Measurements from ENCODE around the gene WNT8B. TPM values are rescaled to one million over a fixed set of nuclear protein-coding genes. Genes with fewer than 3 reads are reported as not detected.

Gene WNT8B
- total and polyA plus RNA-seq, 9 of the 15 experiments (the other 6 are each of a cell fraction or from before 2014, with no cell fraction given), result not detected

DNA sequence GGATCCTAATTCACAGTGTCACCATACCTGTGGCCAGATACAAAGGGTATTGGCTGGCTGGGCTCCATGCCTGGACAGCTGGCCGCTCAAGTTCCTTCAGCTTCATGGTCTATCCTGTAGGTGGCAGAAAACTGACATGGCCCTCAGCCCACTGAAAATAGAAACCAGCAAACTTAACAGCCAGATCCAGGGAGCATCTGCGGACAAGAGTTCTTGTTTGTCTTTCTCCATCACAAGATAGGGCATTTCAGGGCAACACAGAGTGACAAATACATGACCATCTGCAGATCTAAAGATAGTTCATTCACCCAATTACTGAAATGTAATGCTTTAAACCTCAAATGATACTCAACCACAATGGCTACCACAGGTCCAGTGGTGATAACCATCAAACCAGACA, 54.0 kb downstream of the WNT8B start:
- CTCF ChIA-PET (ENCODE audit: low intra/inter-chr PET ratio), result interaction anchor here (1.0 kb wide), 1 partner anchor 83 kb away, joined by 6 read pairs; no protein-coding TSS in a partner anchor
- BruUV-seq (replicated peaks), result no TSS peak
- ATAC-seq, result peak; percentile 86

More for the DNA sequence above, 54.0 kb downstream of the WNT8B start:
- Histone ChIP-seq H3K4me1 (replicated peaks in 1 of 2; ENCODE audit: control insufficient read depth in 2 of 2, insufficient read depth in 2 of 2, low read length in 2 of 2) (peaks cover 3 to 5% of the 10 kb centered on the region in 2 experiments; a peak in 2 of 5 replicates), H4K20me1 (replicated peaks; ENCODE audit: control insufficient read depth, insufficient read depth, low read length) (no peaks in the 10 kb centered on the region; the same call in 1 of the 2 replicates), H2AFZ (ENCODE audit: low read depth, low read length) (no peak overlapping the region), H3K79me2 (ENCODE audit: control insufficient read depth, insufficient read depth, low read length) (no peaks in the 10 kb centered on the region), H3K27ac (ENCODE audit: extremely low read depth, low read depth, low read length) (no peak overlapping the region), H3K9me1 (ENCODE audit: control insufficient read depth, insufficient read depth, low read length) (no peaks in the 10 kb centered on the region), H3K4me3 (no peak overlapping the region), H3K36me3 (ENCODE audit: control insufficient read depth, insufficient read depth, low read length) (no peaks in the 10 kb centered on the region), H3K4me2 (ENCODE audit: insufficient read depth, low read length) (no peak overlapping the region), H3K9ac (ENCODE audit: insufficient read depth in 1 of 2, low read depth in 2 of 2, low read length in 2 of 2) (no peak overlapping the region), H3K27me3 (ENCODE audit: control insufficient read depth in 2 of 2, insufficient read depth in 2 of 2, low read length in 2 of 2) (no peaks in the 10 kb centered on the region), H3K9me3 (replicated peaks; ENCODE audit: control insufficient read depth, insufficient read depth, low read depth, low read length) (no peaks in the 10 kb centered on the region)
- no peak for TF ChIP-seq FOXK2 (conservative IDR thresholded peaks at IDR 0.05 in 1 of 2, IDR thresholded peaks at IDR 0.05 in 1 of 2; ENCODE audit: low read depth in 2 of 2)
- no peak for TF ChIP-seq THRAP3 (IDR thresholded peaks at IDR 0.05; ENCODE audit: borderline replicate concordance)
- TF ChIP-seq NFIC (IDR thresholded peaks at IDR 0.05), result 0 out of 2 replicates have a peak, but pooled peaks have one; percentile 16
- TF ChIP-seq, protein P1, sequence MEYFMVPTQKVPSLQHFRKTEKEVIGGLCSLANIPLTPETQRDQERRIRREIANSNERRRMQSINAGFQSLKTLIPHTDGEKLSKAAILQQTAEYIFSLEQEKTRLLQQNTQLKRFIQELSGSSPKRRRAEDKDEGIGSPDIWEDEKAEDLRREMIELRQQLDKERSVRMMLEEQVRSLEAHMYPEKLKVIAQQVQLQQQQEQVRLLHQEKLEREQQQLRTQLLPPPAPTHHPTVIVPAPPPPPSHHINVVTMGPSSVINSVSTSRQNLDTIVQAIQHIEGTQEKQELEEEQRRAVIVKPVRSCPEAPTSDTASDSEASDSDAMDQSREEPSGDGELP (CRISPR knock-in tag; IDR thresholded peaks at IDR 0.05; ENCODE audit: borderline replicate concordance), result peak; percentile 70
- TF ChIP-seq DACH1 (IDR thresholded peaks at IDR 0.05; ENCODE audit: partially characterized antibody), result no peak
- TF ChIP-seq, protein P2, sequence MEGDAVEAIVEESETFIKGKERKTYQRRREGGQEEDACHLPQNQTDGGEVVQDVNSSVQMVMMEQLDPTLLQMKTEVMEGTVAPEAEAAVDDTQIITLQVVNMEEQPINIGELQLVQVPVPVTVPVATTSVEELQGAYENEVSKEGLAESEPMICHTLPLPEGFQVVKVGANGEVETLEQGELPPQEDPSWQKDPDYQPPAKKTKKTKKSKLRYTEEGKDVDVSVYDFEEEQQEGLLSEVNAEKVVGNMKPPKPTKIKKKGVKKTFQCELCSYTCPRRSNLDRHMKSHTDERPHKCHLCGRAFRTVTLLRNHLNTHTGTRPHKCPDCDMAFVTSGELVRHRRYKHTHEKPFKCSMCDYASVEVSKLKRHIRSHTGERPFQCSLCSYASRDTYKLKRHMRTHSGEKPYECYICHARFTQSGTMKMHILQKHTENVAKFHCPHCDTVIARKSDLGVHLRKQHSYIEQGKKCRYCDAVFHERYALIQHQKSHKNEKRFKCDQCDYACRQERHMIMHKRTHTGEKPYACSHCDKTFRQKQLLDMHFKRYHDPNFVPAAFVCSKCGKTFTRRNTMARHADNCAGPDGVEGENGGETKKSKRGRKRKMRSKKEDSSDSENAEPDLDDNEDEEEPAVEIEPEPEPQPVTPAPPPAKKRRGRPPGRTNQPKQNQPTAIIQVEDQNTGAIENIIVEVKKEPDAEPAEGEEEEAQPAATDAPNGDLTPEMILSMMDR (IDR thresholded peaks at IDR 0.05 in 2 of 3, conservative IDR thresholded peaks at IDR 0.05 in 1 of 3; ENCODE audit: insufficient read depth in 2 of 3, low read depth in 1 of 3, low read length in 3 of 3), result peak; percentile 33 to 42 (median 41); a peak in 3 of 6 replicates
- TF ChIP-seq, protein P3, sequence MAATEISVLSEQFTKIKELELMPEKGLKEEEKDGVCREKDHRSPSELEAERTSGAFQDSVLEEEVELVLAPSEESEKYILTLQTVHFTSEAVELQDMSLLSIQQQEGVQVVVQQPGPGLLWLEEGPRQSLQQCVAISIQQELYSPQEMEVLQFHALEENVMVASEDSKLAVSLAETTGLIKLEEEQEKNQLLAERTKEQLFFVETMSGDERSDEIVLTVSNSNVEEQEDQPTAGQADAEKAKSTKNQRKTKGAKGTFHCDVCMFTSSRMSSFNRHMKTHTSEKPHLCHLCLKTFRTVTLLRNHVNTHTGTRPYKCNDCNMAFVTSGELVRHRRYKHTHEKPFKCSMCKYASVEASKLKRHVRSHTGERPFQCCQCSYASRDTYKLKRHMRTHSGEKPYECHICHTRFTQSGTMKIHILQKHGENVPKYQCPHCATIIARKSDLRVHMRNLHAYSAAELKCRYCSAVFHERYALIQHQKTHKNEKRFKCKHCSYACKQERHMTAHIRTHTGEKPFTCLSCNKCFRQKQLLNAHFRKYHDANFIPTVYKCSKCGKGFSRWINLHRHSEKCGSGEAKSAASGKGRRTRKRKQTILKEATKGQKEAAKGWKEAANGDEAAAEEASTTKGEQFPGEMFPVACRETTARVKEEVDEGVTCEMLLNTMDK (IDR thresholded peaks at IDR 0.05; ENCODE audit: borderline replicate concordance, insufficient read depth, low read depth, low read length, poor library complexity, severe bottlenecking), result peak; percentile 71
- TF ChIP-seq NR3C1 (CRISPR knock-in tag; IDR thresholded peaks at IDR 0.05), result no peak
- WGBS (ENCODE audit: insufficient coverage, low coverage, missing lambda C conversion rate), result 23% methylated on average over 2 of the region's 2 CpGs
- POLR2A ChIA-PET, result interaction anchor here (0.6 kb wide), 1 partner anchor 97 kb away, joined by 3 read pairs; no protein-coding TSS in a partner anchor
- in situ Hi-C loops (cut with MboI) (no loop called here), intact Hi-C loops (cut with micrococcal nuclease) (loop anchor here (5.0 kb wide), 1 partner anchor 360 kb away; no protein-coding TSS in a partner anchor)
- FAIRE-seq (peak; percentile 79), DNase-seq (ENCODE audit: extremely low read depth in 1 of 4, low spot score in 3 of 4) (peak; percentile 28 to 38 (median 32))
